ENCODE data around the gene EMC9.

Gene EMC9

GRCh38 chr14:24176599-24176998 lies 35.2 kb upstream of the EMC9 start:
- no peak for DNase-seq

- no peak for DNase-seq
Observed at GRCh38 chr14:24172871-24173281, 31.5 kb upstream of the EMC9 start.

- DNase-seq, result no peak
Observed at GRCh38 chr14:24172261-24172860, 31.0 kb upstream of the EMC9 start.

- peak; percentile 73 for DNase-seq
Observed at GRCh38 chr14:24171422-24172260, 30.2 kb upstream of the EMC9 start, which contains the start of gene REC8. Gene REC8, plus strand, starts transcription at chr14:24172080. Its CDS starts 473 bp downstream, at chr14:24172553.

GRCh38 chr14:24167469-24168114 lies 26.2 kb upstream of the EMC9 start:
- no peak for DNase-seq

GRCh38 chr14:24165785-24166184 lies 24.4 kb upstream of the EMC9 start:
- no peak for DNase-seq

- DNase-seq, result no peak
Observed at GRCh38 chr14:24164518-24164991, 23.2 kb upstream of the EMC9 start.

- no peak for DNase-seq
Observed at GRCh38 chr14:24162093-24162492, 20.7 kb upstream of the EMC9 start.

- DNase-seq, result peak; percentile 98
Observed at GRCh38 chr14:24160850-24161804, 19.7 kb upstream of the EMC9 start, which contains the start of gene IRF9. Gene IRF9, plus strand, starts transcription at chr14:24161265. Its CDS starts 880 bp downstream, at chr14:24162145.

GRCh38 chr14:24160499-24160849 lies 19.1 kb upstream of the EMC9 start:
- no peak for DNase-seq

- DNase-seq, result no peak
Observed at GRCh38 chr14:24159777-24160498, 18.5 kb upstream of the EMC9 start.

- no peak for DNase-seq
Observed at GRCh38 chr14:24157331-24157730, 15.9 kb upstream of the EMC9 start.

GRCh38 chr14:24156840-24157239 lies 15.4 kb upstream of the EMC9 start:
- DNase-seq, result no peak

GRCh38 chr14:24155100-24155499 lies 13.7 kb upstream of the EMC9 start:
- DNase-seq, result no peak

GRCh38 chr14:24151404-24152080 lies 10.2 kb upstream of the EMC9 start:
- DNase-seq, result no peak

- no peak for DNase-seq
Observed at GRCh38 chr14:24150993-24151392, 9.6 kb upstream of the EMC9 start.

GRCh38 chr14:24150567-24150966 lies 9.2 kb upstream of the EMC9 start:
- DNase-seq, result no peak

- no peak for DNase-seq
Observed at GRCh38 chr14:24150061-24150460, 8.7 kb upstream of the EMC9 start.

GRCh38 chr14:24149302-24149969 lies 8.0 kb upstream of the EMC9 start:
- DNase-seq, result no peak

- no peak for DNase-seq
Observed at GRCh38 chr14:24147761-24148428, 6.5 kb upstream of the EMC9 start.

All from activated CD4-positive, alpha-beta T cell treated with anti-CD3 and anti-CD28 coated beads, Interleukin-2, Interleukin-6, amounts not matched to agents 100 ng/mL and 50 ng/mL, durations not matched to agents 16 hours and 8 hours (primary cell).